SKM-1 (cell line): ENCODE measurements around the gene NRAP.
A peak's percentile ranks its signal among the peaks of the same experiment; 100 is the strongest.
"Not testable (repeated sequence)": the region's sequence is repeated elsewhere in the genome, so short reads cannot be mapped to it uniquely, and the experiment has no call there.

ENCODE experiments used
- DNase-seq: peaks from one replicate; lab custom pipeline; 2025; ENCODE audit not compliant: unreplicated experiment; lab: John Stamatoyannopoulos, UW

Gene NRAP

DNA sequence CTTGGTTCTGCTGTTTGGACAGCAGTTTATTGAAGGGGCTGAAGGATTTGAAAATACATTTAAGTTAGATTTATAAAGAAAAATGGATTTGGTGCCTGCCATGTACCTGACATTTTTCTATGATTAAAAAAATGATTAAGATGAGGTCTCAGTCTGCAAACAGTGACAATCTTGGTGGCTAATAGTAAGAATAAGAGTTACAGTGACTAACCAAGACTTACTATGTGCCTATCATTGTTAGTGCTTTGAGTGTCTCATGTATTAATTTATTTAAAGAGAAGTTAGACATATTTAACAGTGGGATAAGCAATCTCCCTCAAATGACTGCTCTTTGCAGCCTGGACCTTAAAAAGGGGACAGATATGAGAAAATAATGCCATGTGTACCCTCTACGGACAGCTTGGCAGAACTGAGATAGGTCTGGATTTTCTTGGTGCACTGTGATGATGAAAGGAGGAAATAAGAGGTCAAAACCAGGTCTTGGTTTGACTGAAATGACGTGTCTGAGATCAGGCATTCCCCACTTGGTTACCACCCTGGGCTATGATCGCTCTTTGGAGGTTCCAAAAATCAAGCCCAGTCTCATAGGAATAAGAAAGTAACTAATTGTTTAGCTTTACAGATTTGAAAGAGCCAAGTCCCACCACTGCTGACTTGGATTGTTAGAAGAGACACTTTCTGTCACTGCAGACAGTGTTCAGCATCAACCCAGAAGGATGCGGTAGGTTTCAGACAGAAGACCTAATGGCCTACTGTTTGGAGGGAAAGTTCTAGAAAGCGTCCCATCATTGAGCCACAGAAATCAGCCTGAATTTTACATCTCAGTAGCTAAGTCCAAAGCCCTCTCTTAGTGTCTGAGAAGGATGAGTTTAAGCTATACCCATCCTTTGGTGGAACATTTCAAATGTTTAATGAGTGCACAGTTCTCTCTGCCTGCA is 18.0 kb upstream of the NRAP start:
- peak; percentile 18 for DNase-seq

DNA sequence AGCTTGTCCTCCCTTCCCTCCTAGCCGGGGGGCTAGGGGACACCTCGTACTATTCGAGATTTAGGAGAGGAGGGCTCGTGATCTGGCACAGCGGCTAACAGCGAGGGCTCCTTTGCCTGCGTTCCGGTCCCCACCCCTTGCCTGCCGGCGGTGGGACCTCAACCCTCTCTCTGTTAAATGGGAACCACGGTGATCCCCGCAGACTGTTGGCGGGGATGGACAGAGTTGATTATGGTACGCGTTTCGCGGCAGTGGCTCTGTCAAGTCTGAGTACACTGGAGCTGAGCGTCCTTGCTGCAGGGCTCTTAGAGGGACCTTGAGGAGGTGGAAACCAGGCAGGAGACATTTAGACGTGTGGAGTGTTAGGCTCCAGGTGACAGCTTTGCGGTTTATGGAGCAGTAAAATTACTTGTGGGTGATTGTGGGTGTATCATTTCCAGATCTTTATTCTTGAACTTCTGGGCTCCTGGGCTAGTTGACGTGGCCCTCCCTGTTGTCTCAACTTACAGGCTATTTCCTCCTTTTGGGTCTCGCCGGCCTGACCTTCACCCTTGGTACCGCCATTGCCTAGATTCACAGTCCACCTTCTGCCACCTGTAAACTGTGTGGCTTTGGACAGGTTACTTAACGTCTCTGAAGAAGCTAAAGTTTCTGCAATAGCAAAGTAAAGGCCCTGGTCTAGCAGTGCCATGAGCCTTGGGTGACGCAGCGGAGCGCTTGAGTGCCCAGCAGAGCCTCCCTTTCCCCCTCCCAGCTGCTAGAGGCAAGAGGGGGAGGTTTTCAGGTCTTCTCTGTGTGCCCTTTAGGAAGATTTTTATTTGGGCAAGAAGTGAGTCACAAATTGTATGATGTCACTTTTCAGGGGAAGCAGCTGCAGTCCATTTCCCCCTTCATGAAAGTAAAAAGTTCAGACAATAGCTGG is 16.6 kb upstream of the NRAP start:
- peak; percentile 31 for DNase-seq

DNA sequence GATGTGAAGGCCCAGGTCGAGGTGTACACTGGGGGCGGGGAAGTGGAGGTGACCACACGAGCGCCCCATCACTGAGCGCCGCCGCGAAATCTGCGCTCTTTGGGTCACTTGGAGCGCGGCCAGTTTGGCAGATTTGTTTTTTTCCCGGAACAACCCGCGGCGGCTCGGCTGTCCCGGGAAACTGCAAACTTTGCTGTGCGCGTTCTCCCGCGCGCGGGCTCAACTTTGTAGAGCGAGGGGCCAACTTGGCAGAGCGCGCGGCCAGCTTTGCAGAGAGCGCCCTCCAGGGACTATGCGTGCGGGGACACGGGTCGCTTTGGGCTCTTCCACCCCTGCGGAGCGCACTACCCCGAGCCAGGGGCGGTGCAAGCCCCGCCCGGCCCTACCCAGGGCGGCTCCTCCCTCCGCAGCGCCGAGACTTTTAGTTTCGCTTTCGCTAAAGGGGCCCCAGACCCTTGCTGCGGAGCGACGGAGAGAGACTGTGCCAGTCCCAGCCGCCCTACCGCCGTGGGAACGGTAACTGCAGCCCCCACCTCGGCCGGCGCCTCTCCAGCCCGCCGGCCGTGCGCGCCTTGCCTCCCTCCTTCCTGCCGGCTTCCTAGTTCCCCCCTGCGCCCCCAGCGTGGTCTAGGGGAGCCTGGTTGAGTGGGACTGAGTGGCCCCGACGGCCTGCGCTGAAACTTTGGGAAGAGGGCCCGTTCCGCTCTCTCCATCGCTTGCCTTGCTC is 15.8 kb upstream of the NRAP start, which contains the start of gene CASP7:
Gene CASP7, plus strand, starts transcription at position 450 of the 727 bp plus-strand sequence. CDS start 17,582 bp downstream, outside the sequence.
- DNase-seq, result peak; percentile 24

DNA sequence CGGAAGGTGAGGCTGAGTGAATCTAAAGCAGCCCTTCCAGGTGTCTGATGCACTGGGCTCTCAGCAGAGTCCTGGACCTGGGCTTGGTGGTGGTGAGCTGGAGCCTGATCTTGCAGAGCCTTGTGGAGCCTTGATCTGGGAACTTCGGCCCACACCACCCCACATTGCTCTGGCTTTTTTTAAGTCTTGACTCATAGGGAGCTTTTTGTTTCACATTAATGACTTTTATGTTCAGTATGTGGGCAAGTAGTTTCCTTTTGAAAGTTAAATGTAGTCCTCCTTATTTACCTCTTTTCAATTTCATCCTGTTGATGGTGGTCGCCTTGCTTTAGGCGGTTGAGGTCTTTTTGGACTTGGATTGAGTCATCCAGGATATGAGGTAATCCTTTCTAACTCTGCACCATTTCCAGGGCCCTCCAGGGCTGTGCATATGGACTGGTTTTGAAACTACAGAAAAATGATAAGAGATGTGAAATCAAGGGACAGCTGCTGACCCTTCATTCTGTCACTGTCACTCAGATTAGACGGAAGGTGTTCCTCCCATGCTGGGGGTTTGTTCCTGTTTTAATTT is 2.9 kb upstream of the NRAP start:
- no peak for DNase-seq

DNA sequence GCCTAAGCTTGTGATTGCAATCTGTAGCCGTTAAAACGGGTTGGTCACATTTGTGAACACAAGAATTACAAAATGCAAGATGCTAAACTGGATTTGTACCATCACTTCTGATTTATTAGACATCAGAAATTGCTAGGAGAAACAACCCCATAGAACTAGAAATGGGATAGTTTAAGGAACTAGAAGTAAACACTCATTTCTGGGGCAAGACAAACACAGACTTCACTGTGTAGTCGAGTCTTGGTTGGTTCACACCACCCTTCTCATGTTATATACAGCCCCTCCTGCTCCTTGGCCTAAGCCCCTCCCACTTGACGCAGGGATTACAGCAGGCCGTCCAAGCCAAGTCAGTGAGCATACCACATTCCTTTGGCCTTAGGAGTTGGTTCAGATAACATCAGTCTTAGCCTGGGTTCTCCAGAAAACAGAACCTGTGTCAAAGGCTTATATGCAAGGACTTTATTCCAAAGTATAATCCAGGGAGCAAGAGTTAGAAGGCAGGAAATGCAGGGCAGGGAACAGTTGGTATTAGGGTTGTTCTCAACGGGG is 2.0 kb upstream of the NRAP start:
- no peak for DNase-seq

DNA sequence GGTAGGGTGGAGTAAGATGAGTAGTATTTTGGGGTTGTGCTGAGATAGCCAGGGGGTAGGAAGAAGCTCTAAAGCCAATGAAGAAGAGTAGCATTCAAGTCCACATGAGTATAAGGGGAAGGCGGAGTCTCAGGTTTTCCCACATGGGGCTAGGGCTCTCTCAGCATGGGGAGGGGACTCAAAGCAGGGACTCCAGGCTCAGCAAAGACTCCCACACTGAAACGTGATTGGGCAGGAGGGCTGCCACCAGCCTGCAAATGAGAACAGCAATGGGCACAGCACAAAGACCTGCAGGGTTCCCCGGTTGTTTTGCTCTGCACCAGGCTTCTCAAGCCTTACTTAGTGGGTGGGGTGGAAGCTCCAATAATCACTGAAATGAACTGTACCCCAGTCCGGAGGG is 1.5 kb upstream of the NRAP start:
- no peak for DNase-seq

DNA sequence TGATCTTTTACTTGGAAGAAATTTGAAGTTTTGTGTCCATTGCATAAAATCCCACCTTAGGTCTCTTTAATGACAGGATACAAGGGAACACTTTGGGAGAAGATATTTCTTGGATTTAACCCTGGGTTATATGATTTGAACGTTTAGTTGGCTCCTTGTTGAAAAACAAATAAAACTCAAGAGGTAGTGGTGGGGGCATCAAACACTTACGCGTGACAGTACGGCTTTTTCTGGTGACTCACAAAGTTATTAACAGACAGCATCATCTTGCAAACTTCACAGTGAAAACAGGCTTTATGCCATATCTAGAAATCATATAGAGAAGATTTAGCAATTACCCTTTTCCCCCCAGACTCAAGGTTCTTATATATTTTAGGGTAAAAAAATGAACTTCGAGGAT is 699 bp downstream of the NRAP start:
- DNase-seq, result no peak

DNA sequence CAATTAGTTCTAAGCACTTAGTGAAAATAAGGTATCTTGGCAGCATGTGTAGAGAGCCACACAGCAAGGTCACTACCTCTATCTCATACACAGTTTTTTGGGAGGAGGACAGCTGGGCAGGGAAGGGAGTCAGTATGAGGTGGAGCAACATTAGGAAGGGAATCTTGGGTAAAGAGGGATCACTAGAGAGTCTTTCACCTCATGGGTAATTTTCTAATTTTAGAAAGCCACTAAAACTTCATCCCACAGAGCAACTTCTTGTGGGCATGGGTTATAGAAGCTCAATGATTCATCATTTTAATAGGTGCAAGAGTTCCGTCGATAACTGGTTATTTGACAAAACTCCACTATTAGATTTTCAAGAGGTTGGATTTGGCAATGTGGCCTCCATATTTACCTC is 2.5 kb downstream of the NRAP start:
- no peak for DNase-seq

DNA sequence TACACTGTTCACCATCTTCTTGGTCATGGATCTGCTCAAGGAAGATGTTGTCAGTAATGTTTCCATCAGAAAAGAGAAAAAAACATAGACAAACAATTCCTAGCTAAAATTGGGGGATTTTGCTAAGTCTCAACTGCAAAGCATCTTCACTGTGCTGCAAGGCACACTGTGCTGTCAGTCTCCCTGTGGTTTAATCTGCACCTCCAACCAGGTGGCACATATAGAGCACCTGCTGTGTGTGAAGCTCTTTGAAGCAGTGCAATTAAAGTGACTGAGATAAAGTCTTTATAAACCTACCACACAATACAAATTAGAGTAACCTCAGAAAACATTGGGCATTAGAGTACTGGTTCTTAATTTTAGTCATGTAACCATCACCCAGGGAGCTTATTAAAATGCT is 6.3 kb downstream of the NRAP start:
- DNase-seq, result no peak

DNA sequence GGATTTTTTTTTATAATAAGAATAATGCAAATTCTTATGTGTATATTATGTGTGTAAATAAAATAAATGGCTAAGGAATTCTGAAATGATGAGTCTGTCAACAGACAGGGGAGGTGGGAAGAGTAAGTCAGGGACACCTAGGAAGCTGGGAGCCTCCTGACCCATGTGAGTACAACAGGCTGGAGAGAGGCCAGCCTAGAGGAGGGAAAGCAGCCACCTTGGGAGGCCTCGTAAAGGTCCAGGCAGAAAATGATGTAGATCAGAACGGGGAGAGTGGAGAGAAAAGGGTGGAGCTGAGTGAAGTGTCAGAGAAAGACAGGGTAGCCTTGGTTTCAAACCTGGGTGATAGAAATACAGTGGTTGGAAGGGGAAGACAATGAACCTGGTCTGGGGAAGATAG is 6.9 kb downstream of the NRAP start:
- no peak for DNase-seq

DNA sequence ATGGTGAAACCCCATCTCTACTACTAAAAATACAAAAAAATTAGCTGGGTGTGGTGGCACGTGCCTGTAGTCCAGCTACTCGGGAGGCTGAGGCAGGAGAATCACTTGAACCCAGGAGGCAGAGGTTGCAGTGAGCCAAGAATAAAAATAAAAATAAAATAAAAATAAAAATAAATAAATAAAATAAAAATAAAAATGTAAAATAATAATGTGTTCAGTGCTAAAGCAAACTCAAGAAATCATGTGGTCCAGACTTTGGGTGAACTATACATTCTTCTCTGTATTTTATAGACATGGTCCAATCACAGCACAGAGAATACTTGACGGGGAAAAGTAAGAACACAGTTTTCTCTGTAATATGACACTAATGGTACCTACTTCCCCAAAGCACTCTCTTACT is 11.4 kb downstream of the NRAP start:
- not testable (repeated sequence) for DNase-seq

DNA sequence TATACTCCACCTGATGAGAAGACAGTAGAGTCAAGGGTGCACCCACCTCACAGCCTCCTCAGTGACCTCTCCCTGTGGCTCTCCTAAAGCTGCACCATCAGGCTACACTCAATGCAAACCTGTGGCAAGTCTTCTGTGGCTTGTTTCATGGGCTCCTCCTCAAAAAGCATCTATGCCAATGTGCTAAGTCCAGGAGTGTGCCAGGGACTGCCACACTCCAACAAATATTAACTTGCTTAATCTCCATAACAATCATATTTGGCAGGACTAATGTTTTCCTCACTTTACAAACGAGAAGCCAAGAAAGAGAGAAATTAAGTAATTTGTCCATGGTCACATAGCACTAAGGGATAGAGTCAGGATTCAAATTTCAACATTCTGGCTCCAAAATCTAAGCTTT is 11.9 kb downstream of the NRAP start:
- DNase-seq, result no peak

DNA sequence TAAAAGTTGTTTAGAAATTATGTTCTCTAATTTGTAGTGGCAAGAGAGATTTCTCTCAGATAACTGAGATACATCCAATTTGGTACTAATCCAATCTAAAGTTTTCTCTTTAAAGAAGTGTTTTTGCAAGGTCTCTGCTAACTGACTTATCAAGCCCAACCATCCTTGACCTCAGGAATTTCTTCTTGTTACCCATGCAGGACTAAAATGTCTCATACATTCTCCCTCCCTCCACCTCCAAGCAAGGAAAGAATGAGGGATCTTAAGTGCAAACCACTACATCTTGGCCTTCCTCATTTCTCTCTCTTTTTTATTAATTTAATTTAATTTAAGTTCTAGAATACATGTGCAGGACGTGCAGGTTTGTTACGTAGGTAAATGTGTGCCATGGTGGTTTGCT is 12.8 kb downstream of the NRAP start:
- DNase-seq, result no peak

DNA sequence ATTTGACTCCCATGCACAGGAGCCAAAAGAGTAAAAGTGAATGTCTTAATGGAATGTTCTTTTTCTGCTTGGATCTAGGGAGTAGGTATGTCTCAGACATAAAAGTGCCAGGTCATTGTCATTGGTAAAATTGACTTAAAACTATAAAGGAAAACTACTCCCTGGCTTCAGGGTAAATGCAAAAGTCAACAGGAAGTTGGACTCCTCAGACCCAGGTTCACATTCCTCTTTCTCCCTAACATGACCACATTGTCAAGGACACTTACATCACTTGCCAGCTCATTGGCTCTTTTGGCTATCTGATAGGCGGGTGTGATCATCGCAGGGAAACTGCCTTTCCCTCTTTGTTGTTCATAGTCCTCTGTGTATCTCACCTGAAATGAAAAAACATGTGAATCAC is 13.7 kb downstream of the NRAP start:
- DNase-seq, result no peak

DNA sequence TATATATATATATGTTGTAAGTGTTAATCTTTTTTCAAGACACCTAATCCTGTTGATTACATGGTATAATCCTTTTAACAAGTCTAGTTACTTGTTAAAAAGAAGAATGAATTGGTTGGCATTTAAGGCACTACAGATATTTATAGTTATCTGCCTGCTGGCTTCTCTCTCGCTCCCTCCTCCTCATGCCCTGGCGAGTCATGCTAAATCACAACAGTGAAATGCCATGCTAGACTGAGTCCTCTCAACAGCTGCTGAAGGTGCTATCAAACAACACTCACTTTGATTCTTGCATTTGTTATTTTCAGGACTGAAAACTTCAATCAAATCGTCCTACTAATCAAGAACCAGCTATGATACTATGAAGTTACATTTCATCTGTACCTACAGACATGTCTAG is 15.4 kb downstream of the NRAP start:
- DNase-seq, result no peak

DNA sequence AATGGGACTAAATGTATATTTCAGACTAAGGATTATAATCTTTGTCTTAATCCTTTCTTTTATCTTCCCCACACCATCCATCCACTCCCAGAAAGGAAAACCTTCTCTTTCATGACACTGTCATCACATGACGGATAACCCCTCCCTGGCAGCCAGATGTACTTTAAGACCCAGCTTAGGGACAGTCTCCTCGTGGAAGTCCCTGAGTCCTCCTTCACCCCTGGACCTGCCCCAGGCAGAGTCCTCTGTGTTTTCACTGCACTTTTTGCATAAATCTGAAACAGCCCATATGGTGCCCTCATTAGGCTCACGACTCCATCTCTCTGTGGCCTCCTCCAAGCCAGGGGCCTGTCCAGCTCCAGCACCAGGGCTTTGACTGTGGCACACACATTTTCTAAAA is 16.0 kb downstream of the NRAP start:
- DNase-seq, result no peak

DNA sequence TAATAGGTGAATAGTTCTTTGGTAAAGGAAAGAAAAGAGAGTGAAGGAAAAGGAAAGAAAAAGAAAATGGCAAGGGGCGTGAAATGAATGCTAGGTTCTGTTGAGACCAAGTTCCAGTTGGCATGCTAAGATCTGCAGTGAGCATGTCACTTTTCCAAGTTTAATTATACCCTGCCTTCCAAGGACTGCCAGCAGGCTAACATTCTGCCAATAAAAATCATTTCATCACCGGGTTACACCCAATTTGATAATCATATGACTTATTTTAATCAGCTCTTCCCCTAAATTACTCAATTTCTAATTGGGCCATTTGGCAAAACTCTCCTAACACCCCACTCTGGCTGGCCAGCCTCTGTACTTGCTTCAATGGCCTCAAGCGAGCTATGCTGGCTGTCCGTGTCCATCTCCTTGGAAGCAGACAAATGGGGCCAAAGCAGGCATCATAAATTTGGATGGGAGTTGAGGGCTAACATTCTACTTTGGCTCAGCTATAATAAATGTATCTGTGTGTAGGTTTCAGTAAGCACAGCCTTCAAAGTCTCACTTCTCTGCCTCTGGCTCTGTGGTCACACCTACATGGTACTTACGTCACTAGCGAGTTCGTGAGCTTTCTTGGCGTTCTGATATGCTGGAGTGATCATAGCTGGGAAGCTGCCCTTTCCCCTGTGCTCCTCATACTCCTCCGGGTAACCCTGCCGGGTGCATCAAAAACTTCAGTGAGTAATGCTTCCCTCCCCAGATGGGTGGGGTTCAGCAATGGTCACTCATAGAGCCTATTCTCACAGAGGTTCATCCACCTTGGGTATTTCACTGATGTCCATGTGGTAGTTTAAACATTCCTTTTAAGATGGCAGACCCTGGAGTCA is 17.3 kb downstream of the NRAP start:
- no peak for DNase-seq

DNA sequence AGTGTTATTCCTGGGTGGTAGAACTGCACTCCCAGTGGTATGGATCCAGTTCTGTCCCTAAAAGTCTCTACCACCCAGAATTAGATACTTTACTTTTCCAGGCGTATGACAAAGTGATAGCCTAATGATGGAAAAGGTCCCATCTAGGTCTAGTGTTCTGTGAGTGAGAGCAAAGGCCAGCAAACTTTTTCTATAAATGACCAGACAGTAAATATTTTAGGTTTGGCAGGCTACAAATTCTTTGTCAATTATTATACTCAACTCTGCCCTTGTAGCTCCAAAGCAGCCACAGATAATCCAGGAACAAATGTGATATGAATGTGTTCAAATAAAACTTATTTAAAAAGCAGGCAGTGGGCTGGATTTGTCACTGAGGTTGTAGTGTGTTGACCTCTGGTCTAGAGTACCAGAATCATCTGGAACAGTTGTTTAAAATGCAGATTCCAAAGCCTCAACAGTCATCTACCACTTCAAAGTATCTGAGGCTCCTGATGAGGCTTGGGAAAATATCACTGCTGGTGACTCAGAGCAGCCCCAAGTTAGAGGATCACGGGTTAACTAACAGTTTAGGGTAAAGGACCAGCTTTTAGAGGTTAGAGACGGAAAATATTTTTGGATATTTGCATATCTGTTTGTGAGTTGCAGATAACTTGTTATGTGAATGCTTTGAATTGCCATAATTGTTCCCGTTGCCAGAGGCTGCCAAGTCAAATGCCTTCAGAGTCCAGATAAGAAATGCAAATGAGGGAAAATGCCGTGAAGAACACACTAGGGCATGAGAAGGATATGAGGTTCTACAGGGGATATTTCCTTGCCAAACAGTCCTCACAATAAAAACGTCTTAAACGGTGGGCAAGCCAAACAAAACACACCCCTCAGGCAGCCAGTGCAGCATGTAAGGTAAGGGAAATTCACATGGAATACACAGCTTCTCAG is 19.4 kb downstream of the NRAP start:
- DNase-seq, result no peak

DNA sequence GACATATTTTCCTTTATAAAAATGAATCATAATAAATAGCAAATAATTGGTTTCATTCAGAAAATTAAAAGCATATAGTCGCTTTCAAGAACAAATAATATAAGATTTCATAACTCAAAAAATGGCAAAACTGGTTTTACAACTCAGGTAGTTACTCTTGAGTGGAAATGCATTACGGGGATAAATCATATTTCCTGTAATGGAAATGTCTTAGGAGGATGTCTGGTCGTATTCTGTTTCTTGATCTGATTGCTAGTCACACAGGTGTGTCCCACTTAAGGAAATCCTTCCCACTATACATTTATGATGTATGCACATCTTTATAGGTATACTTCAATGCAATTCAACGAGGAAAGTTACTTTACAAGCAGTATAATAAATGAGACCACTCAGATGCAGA is 20.7 kb downstream of the NRAP start:
- no peak for DNase-seq
